ENCODE results near the gene NDUFB2.

DNA sequence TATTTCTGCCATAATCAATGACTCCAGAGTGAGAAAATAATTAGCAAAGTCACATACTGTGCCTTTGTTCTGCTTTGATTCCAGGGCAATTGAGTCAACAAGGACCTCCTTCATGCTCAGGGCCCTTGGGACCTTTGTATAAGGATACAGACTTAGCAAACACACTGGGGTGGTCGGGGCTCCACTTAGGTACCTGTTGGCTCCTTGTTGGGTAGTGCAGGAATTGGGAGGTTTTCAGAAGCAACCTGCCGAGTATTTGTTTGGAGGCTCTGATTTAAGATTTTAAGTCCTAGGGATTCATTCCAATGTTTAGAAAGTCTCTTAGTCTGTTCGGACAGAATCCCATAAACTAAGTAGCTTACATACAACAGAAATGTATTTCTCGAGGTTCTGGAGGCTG, 20.8 kb upstream of the NDUFB2 start:
- TF ChIP-seq CTCF (IDR thresholded peaks at IDR 0.05; ENCODE audit: insufficient read depth, low read length, poor library complexity, severe bottlenecking) (no peak), EZH2phosphoT487 (conservative IDR thresholded peaks at IDR 0.05; ENCODE audit: low read length) (no peak)

Data from SU-DHL-6 (cell line).